Measurements from ENCODE around the gene FIZ1. TPM values are rescaled to one million over a fixed set of nuclear protein-coding genes. Genes with fewer than 3 reads are reported as not detected.
A peak's percentile ranks its signal among the peaks of the same experiment; 100 is the strongest.

The FIZ1 gene
- total RNA-seq, 1 experiment from 2014 or later = 21.5 TPM

DNA sequence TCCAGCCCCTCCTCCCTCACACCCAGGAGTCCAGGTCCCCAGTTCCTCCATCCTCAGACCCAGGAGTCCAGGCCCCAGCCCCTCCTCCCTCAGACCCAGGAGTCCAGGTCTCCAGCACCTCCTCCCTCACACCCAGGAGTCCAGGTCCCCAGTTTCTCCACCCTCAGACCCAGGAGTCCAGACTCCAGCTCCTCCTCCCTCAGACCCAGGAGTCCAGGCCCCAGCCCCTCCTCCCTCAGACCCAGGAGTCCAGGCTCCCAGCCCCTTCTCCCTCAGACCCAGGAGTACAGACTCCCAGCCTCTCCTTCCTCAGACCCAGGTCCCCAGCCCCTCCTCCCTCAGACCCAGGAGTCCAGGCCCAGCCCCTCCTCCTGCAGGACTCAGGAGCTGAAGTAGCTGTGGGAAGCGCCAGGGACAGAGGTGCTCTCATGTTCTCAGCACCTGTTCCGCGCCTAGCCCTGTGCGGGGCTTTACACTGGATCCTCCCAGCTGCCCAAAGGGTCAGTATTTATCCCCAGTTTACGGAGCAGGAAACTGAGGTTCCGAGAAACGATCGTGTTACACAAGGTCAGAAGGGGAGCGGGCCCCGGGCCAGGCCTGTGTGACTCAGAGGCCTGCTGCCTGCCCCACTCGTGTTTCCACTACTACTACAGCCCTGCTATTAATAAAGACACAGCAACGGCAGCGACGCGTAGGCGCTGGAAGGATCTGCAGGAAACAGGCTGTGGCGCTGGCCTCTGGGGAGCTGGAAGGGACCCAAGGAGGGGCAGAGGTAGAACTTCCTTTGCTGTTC is 52.3 kb downstream of the FIZ1 start:
- DNase-seq = no peak
- Histone ChIP-seq H3K4me2 (ENCODE audit: insufficient read depth, insufficient read length, low read length) (no peak overlapping the region), H3K79me2 (ENCODE audit: insufficient read depth, low read length) (no peaks in the 10 kb centered on the region), H3K27ac (ENCODE audit: insufficient read length, low read depth, low read length) (no peak overlapping the region), H4K8ac (replicated peaks; ENCODE audit: insufficient read length, low read depth, low read length) (no peak overlapping the region), H3K4me1 (ENCODE audit: insufficient read depth, low read length) (no peaks in the 10 kb centered on the region), H3T11ph (ENCODE audit: low read length) (no peak overlapping the region), H4K20me1 (ENCODE audit: control insufficient read depth, insufficient read depth, insufficient read length) (no peaks in the 10 kb centered on the region), H3K18ac (ENCODE audit: insufficient read length, low read depth, low read length) (no peak overlapping the region), H3K4ac (ENCODE audit: low read depth, low read length) (no peak overlapping the region), H2BK5ac (ENCODE audit: insufficient read length, low read length) (no peak overlapping the region), H2AK5ac (ENCODE audit: insufficient read length, low read length) (no peak overlapping the region), H3K56ac (ENCODE audit: insufficient read length, low read depth, low read length) (no peak overlapping the region), H2BK120ac (ENCODE audit: low read depth, low read length, poor library complexity, severe bottlenecking) (no peak overlapping the region), H3K23ac (ENCODE audit: insufficient read length, low read depth, low read length) (no peak overlapping the region), H2BK15ac (ENCODE audit: low read depth, low read length) (no peak overlapping the region), H2AFZ (ENCODE audit: low read length) (no peak overlapping the region), H3K14ac (ENCODE audit: insufficient read depth, low read length) (peak overlapping the region; percentile 61; the same call in 1 of the 2 replicates), H2BK20ac (ENCODE audit: low read depth, low read length, poor library complexity, severe bottlenecking) (no peak overlapping the region), H3K9me3 (ENCODE audit: control insufficient read depth, low read depth, low read length) (no peaks in the 10 kb centered on the region), H4K91ac (ENCODE audit: insufficient read length, low read depth, low read length) (no peak overlapping the region), H2BK12ac (ENCODE audit: insufficient read length, low read depth, low read length) (no peak overlapping the region), H4K5ac (ENCODE audit: insufficient read length, low read depth, low read length) (no peak overlapping the region), H3K9ac (ENCODE audit: extremely low read depth, insufficient read length, low read length) (no peak overlapping the region), H3K79me1 (ENCODE audit: insufficient read depth, low read depth, low read length, poor library complexity, severe bottlenecking) (no peaks in the 10 kb centered on the region), H3K27me3 (ENCODE audit: insufficient read depth, low read length) (no peaks in the 10 kb centered on the region), H3K23me2 (ENCODE audit: insufficient read length, low read depth, low read length, poor library complexity, severe bottlenecking) (peaks cover 7% of the 10 kb centered on the region)
- peak overlapping the region in 2 of 3 experiments; percentile 65 to 90; a peak in 5 of 7 replicates for H3K27ac Mint-ChIP-seq
- H3K4me1 Mint-ChIP-seq = peaks cover 20 to 43% of the 10 kb centered on the region in 2 experiments
- H3K27me3 Mint-ChIP-seq (ENCODE audit: low read depth) = peaks cover 10% of the 10 kb centered on the region
- H3K4me3 Mint-ChIP-seq = peak overlapping the region in 1 of 2 experiments; percentile 50; a peak in 2 of 5 replicates
- no CpG with 5 or more reads among the region's 17 CpGs for WGBS (ENCODE audit: extremely low coverage, insufficient read length, low lambda C conversion rate)
- H3K36me3 Mint-ChIP-seq (ENCODE audit: insufficient read depth in 1 of 3, low read depth in 3 of 3) = no peaks in the 10 kb centered on the region; a peak in 1 of 7 replicates
- H3K9me3 Mint-ChIP-seq = peaks cover 2 to 14% of the 10 kb centered on the region in 2 experiments; a peak in 2 of 5 replicates
- TF ChIP-seq, protein P1, sequence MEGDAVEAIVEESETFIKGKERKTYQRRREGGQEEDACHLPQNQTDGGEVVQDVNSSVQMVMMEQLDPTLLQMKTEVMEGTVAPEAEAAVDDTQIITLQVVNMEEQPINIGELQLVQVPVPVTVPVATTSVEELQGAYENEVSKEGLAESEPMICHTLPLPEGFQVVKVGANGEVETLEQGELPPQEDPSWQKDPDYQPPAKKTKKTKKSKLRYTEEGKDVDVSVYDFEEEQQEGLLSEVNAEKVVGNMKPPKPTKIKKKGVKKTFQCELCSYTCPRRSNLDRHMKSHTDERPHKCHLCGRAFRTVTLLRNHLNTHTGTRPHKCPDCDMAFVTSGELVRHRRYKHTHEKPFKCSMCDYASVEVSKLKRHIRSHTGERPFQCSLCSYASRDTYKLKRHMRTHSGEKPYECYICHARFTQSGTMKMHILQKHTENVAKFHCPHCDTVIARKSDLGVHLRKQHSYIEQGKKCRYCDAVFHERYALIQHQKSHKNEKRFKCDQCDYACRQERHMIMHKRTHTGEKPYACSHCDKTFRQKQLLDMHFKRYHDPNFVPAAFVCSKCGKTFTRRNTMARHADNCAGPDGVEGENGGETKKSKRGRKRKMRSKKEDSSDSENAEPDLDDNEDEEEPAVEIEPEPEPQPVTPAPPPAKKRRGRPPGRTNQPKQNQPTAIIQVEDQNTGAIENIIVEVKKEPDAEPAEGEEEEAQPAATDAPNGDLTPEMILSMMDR (conservative IDR thresholded peaks at IDR 0.05) = no peak
